HCT116 (cell line): Measurements from ENCODE around the gene MCC. TPM values are rescaled to one million over a fixed set of nuclear protein-coding genes. Genes with fewer than 3 reads are reported as not detected.

Source experiments
- ATAC-seq: fragments of 200-7000 bp; cut with Tn5 transposase; 2 replicates; pipeline ENCODE4 v1.9.1; 2020; ENCODE audit warnings: mild to moderate bottlenecking, moderate library complexity
- BruUV-seq: library from RNA; stranded (reverse); fragments of 400-500 nt; replicated peaks from 2 replicates; lab custom pipeline; 2021; lab: Mats Ljungman, UMichigan
- CTCF ChIA-PET: fragments of 300-600 bp; sonication (Branson Sonifier 250); formaldehyde crosslinking; loops from one replicate; lab custom pipeline; 2021; ENCODE audit warnings: antibody characterized with exemption; lab: Charles Lee
- POLR2A ChIA-PET: fragments of 300-600, 350-600 bp; sonication (Branson Sonifier 250); formaldehyde crosslinking; loops from one replicate; lab custom pipeline; 2021; ENCODE audit warnings: antibody characterized with exemption; lab: Charles Lee
- RAD21 ChIA-PET, 2 experiments: fragments of 300-600 bp; sonication (Branson Sonifier 250); formaldehyde crosslinking; loops; one replicate each; lab custom pipeline; 2023; ENCODE audit warnings: low total read pairs in 2 of 2; ENCODE audit not compliant: uncharacterized antibody in 2 of 2, unreplicated experiment in 2 of 2, low non-redundant PET in 1 of 2; lab: Charles Lee
- DNase-seq: peaks from one replicate; pipeline ENCODE4 v3.0.0-alpha.2; 2010; ENCODE audit warnings: low read depth, low spot score
- H2AFZ ChIP-seq: fragments of 200-600 bp; shearing (Covaris generic), sonication (generic); 2 replicates; pipeline ENCODE4 v1.6.1; 2017; ENCODE audit warnings: low read depth, mixed run types, mixed read lengths, antibody characterized with exemption, low read length; ENCODE audit not compliant: poor library complexity, severe bottlenecking
- H3K27ac ChIP-seq: 2 replicates; pipeline ENCODE4 v1.5.1; 2012; ENCODE audit warnings: low read depth, low read length
- H3K27me3 ChIP-seq: fragments of 200-600 bp; sonication (generic); 2 replicates; pipeline ENCODE4 v1.6.1; 2016; ENCODE audit warnings: mixed run types, low read length, mixed read lengths; ENCODE audit not compliant: insufficient read depth
- H3K36me3 ChIP-seq, 2 experiments: fragments of 200-500 bp in 1 of 2; fragments of 200-600 bp in 1 of 2; sonication (Bioruptor generic) in 1 of 2; sonication (generic) in 1 of 2; 2 replicates each; pipeline versions ENCODE4 v1.5.1 to v1.6.1; 2014 to 2016; ENCODE audit warnings: low read length in 2 of 2, inconsistent platforms in 1 of 2, mixed read lengths in 1 of 2, mixed run types in 1 of 2; ENCODE audit not compliant: insufficient read depth in 2 of 2, control insufficient read depth in 1 of 2
- H3K4me1 ChIP-seq, 2 experiments: fragments of 200-600 bp in 1 of 2; sonication (generic) in 1 of 2; 2 replicates each; pipeline versions ENCODE4 v1.5.1 to v1.6.1; 2012 to 2017; ENCODE audit warnings: low read length in 2 of 2, inconsistent platforms in 1 of 2, mild to moderate bottlenecking in 1 of 2, mixed read lengths in 1 of 2, mixed run types in 1 of 2, moderate library complexity in 1 of 2; ENCODE audit not compliant: insufficient read depth in 2 of 2, control insufficient read depth in 1 of 2
- H3K4me2 ChIP-seq: fragments of 200-600 bp; sonication (generic); 2 replicates; pipeline ENCODE4 v1.6.1; 2017; ENCODE audit warnings: mixed run types, low read length, mixed read lengths
- H3K4me3 ChIP-seq, 2 experiments: fragments of 200-600 bp in 1 of 2; sonication (generic) in 1 of 2; replicated peaks in 1 of 2; 2 replicates each; pipeline ENCODE4 v1.5.1; 2011 to 2016; ENCODE audit warnings: low read length in 2 of 2, control low read depth in 1 of 2, low read depth in 1 of 2, mild to moderate bottlenecking in 1 of 2, mixed read lengths in 1 of 2, mixed run types in 1 of 2
- H3K79me2 ChIP-seq: fragments of 200-600 bp; sonication (generic); 2 replicates; pipeline ENCODE4 v1.6.1; 2017; ENCODE audit warnings: mild to moderate bottlenecking, mixed run types, low read length, moderate library complexity, mixed read lengths; ENCODE audit not compliant: insufficient read depth
- H3K9ac ChIP-seq: fragments of 200-600 bp; sonication (generic); 2 replicates; pipeline ENCODE4 v1.6.1; 2016; ENCODE audit warnings: low read length, mixed read lengths
- H3K9me2 ChIP-seq: fragments of 200-600 bp; sonication (generic), shearing (Covaris generic); 2 replicates; pipeline ENCODE4 v1.6.1; 2017; ENCODE audit warnings: mixed run types, mild to moderate bottlenecking, moderate library complexity; ENCODE audit not compliant: insufficient read depth
- H3K9me3 ChIP-seq, 2 experiments: fragments of 200-500 bp in 1 of 2; fragments of 200-600 bp in 1 of 2; sonication (Bioruptor generic) in 1 of 2; sonication (generic) in 1 of 2; 2 replicates each; pipeline ENCODE4 v1.6.1; 2014 to 2017; ENCODE audit warnings: low read length in 2 of 2, mixed read lengths in 2 of 2, inconsistent platforms in 1 of 2, low read depth in 1 of 2, mild to moderate bottlenecking in 1 of 2, mixed run types in 1 of 2, moderate library complexity in 1 of 2; ENCODE audit not compliant: control insufficient read depth in 1 of 2, insufficient read depth in 1 of 2
- H4K20me1 ChIP-seq: fragments of 200-600 bp; sonication (generic), shearing (Covaris generic); 2 replicates; pipeline ENCODE4 v1.6.1; 2017; ENCODE audit warnings: mixed run types, mild to moderate bottlenecking, moderate library complexity; ENCODE audit not compliant: insufficient read depth
- ATF3 ChIP-seq: IDR thresholded peaks from 2 replicates; pipeline ENCODE4 v1.6.1; 2012
- CTCF ChIP-seq, 3 experiments: fragments of 200-600 bp in 1 of 3; sonication (generic) in 1 of 3; IDR thresholded peaks in 2 of 3; conservative IDR thresholded peaks in 1 of 3; 2 replicates each; pipeline ENCODE4 v1.5.1; 2012 to 2017; ENCODE audit warnings: low read depth in 2 of 3, low read length in 2 of 3, antibody characterized with exemption in 1 of 3, borderline replicate concordance in 1 of 3, control low read depth in 1 of 3, mild to moderate bottlenecking in 1 of 3, mixed read lengths in 1 of 3, mixed run types in 1 of 3, moderate library complexity in 1 of 3; ENCODE audit not compliant: insufficient read depth in 1 of 3
- EGR1 ChIP-seq: IDR thresholded peaks from 2 replicates; pipeline ENCODE4 v1.6.1; 2012; ENCODE audit warnings: low read depth
- EZH2phosphoT487 ChIP-seq: fragments of 200-600 bp; IDR thresholded peaks from 2 replicates; pipeline ENCODE4 v1.6.1; 2018; ENCODE audit warnings: antibody characterized with exemption, borderline replicate concordance
- JUND ChIP-seq: IDR thresholded peaks from 2 replicates; pipeline ENCODE4 v1.6.1; 2012
- MAX ChIP-seq: IDR thresholded peaks from 2 replicates; pipeline ENCODE4 v1.6.1; 2012
- RAD21 ChIP-seq: IDR thresholded peaks from 2 replicates; pipeline ENCODE4 v1.6.1; 2012; ENCODE audit warnings: low read depth, mild to moderate bottlenecking
- SP1 ChIP-seq: IDR thresholded peaks from 2 replicates; pipeline ENCODE4 v1.6.1; 2012; ENCODE audit warnings: low read depth
- intact Hi-C: fragments of 100-400 bp; cut with micrococcal nuclease; formaldehyde crosslinking; loops from 2 replicates; pipeline ENCODE4 v1.10.0; 2022
- total RNA-seq: library from RNA; stranded (reverse); gene quantifications from one replicate; pipeline ENCODE4 v1.2.1, GENCODE V29; 2021; ENCODE audit not compliant: unreplicated experiment

The MCC gene
- total RNA-seq, 1 experiment from 2014 or later = 20.1 TPM

GRCh38 chr5:113038136-113038535 is 450.1 kb downstream of the MCC start:
- no peaks in the 10 kb centered on the region for H4K20me1 ChIP-seq
- no peak overlapping the region for H3K27ac ChIP-seq
- no peaks in the 10 kb centered on the region for H3K27me3 ChIP-seq
- H2AFZ ChIP-seq = no peak overlapping the region
- H3K9ac ChIP-seq = no peak overlapping the region
- BruUV-seq = no TSS peak
- peak overlapping the region; percentile 32; the same call in 1 of the 2 replicates for H3K4me2 ChIP-seq
- no peaks in the 10 kb centered on the region for H3K79me2 ChIP-seq
- no peak for TF ChIP-seq MAX
- TF ChIP-seq EZH2phosphoT487 = no peak
- no peak for TF ChIP-seq JUND
- no peak for TF ChIP-seq CTCF (IDR thresholded peaks at IDR 0.05 in 2 of 3, conservative IDR thresholded peaks at IDR 0.05 in 1 of 3; ENCODE audit: borderline replicate concordance in 1 of 3, insufficient read depth in 1 of 3, low read depth in 2 of 3, low read length in 2 of 3)
- no peak for TF ChIP-seq EGR1
- TF ChIP-seq ATF3 = no peak
- TF ChIP-seq RAD21 = no peak
- no peak for TF ChIP-seq SP1
- DNase-seq (no peak), ATAC-seq (no peak)
- RAD21 ChIA-PET = no interaction called here
- no peaks in the 10 kb centered on the region for H3K9me2 ChIP-seq
- H3K4me3 ChIP-seq = no peak overlapping the region
- POLR2A ChIA-PET = no interaction called here
- H3K36me3 ChIP-seq = 0 out of 4 replicates have a peak, but pooled peaks cover 0 to 4% of the 10 kb centered on the region in 2 experiments
- intact Hi-C loops = no loop called here
- H3K9me3 ChIP-seq = no peaks in the 10 kb centered on the region
- CTCF ChIA-PET = interaction anchor here (1.0 kb wide), 1 partner anchor 42 kb away, joined by 3 read pairs; no protein-coding TSS in a partner anchor
- H3K4me1 ChIP-seq = peaks cover 0 to 14% of the 10 kb centered on the region in 2 experiments; a peak in 2 of 4 replicates
